Measurements from ENCODE around the gene ADARB2. TPM values are rescaled to one million over a fixed set of nuclear protein-coding genes. Genes with fewer than 3 reads are reported as not detected.

Gene ADARB2
- total RNA-seq, 2 experiments from 2014 or later = not detected

DNA sequence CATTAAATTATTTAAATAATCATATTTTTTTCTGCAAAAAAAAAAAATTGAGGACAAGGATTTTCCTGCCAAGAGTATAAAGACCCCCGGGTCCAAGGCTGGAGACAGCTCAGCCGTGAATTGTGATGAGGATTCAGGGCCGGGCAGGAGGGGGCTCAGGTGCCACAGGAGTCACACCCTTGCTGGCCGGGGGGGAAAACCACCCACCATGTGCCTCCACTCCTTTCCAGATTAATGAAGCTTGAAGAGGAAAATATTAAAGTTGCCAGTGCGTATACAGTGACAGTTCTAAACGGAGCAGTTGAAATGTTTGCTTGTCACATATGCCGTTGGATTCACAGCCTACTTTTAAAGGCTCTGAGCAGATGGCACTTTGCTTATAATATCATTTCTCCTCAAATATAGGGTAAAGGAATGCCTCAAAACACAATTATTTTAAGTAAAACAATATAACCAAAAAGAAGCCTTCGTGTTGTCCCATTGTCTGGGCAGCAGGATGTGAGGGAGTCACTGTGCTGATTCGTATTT lies 49.6 kb downstream of the ADARB2 start:
- ChIA-PET CTCF (no interaction called here), POLR2A (interaction anchor here (0.7 kb wide), 1 partner anchor 171 kb away, joined by 3 read pairs; no protein-coding TSS in a partner anchor)

DNA sequence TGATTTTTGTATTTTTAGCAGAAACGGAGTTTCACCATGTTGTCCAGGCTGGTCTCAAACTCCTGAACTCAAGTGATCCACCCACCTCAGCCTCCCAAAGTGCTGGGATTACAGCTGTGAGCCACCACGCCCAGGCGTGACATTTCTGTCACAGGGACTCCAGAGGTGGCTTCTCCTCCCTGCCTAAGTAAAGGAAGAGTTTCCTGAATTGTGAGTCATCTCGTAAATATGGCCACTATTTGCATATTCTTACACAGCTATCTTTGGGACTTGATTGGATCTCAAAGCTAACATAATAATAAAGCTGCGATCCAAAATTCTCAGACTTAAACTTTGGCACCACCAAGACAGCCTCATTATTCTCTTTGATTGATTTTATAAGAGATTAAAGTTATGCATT lies 50.1 kb downstream of the ADARB2 start:
- ChIA-PET CTCF (no interaction called here), POLR2A (interaction anchor here (0.7 kb wide), 1 partner anchor 171 kb away, joined by 3 read pairs; no protein-coding TSS in a partner anchor)

DNA sequence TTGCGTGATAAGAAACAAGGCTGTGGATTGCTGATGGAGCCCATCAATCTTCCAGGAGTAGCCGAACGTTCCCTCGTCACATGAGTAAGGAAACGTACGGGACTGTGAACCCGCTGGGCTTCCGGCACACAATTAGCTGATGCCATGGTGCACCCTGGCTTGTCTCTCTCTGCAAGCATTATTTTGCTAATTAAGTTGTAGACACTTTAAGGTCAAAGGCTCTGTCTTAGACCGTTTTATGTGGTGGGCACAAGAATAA lies 50.9 kb downstream of the ADARB2 start:
- ChIA-PET POLR2A (no interaction called here), CTCF (no interaction called here)

DNA sequence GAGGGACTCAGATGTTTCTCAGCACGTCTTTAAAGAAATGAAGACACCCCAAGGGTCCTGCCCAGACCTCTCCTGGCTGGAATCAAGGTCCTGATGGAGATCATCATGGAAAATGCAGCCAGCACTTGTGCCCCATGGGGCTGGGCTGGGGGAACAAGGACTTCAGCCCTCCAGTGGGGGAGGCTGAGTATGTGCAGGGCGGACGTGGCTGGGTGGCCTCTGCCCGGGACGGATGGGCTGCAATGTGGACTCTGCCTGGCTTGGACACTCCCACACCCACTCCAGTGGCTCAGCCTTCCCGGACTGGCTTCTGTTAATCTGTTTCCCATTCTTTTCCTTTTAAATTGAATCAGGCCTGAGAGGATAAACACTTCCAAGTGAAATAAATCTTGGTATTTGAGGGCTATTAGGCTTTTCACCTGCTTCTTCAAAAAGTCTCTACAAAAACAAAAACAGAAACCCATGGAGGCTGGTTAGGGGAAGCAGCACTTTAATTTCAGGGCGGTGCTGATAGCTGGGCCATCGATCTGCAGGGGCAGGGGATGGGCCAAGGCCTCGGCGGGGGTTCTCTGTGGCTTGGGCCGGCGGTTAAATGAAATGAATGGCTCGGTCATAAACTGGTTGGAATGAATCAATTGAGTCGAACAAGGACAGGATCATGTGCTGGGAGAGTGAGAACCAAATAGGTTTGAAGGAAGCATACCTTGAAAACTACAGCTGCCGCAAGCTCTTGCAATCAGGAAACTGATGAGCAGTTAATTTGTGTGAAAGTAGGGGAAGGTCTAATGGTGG lies 51.4 kb downstream of the ADARB2 start:
- ChIA-PET POLR2A (no interaction called here), CTCF (no interaction called here)

DNA sequence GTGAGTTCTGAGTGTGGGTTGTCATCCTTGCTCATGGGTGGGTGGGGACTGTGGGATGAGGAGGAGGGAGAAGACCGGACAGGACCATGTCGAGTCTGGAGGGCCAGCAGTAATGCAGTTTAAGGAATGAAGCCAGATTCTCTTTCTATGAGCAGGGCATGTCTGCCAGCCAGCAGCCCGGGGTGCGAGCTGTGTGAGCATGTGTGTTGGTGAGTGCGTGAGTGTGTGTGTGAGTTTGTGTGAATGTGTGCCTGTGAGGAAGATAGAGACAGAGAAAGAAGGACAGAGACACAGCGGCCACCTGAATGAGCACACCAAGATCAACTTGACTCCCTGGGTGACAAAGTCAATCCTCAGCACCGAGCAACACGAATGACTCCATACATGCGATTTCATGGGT lies 52.3 kb downstream of the ADARB2 start:
- ChIA-PET POLR2A (no interaction called here), CTCF (no interaction called here)

DNA sequence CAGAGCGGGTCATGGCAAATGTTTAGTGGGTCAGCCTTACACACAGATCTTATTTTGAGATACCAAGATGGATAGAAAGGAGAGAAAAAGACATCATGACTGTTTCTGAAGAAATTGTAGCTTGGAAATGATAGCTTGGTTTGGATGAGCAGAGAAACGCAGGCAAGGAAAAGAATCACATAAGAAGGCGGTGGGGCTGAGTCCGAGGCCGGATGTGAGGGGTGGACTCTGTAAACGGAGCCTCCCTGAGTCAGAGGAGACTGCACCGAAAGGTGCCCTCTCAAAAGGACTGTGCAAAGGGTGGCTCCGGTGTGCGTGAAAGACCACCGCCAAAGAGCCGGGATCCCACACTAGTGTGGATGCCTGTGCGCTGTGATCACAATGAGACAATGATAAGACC lies 53.7 kb downstream of the ADARB2 start:
- POLR2A ChIA-PET = no interaction called here
- CTCF ChIA-PET = no interaction called here

DNA sequence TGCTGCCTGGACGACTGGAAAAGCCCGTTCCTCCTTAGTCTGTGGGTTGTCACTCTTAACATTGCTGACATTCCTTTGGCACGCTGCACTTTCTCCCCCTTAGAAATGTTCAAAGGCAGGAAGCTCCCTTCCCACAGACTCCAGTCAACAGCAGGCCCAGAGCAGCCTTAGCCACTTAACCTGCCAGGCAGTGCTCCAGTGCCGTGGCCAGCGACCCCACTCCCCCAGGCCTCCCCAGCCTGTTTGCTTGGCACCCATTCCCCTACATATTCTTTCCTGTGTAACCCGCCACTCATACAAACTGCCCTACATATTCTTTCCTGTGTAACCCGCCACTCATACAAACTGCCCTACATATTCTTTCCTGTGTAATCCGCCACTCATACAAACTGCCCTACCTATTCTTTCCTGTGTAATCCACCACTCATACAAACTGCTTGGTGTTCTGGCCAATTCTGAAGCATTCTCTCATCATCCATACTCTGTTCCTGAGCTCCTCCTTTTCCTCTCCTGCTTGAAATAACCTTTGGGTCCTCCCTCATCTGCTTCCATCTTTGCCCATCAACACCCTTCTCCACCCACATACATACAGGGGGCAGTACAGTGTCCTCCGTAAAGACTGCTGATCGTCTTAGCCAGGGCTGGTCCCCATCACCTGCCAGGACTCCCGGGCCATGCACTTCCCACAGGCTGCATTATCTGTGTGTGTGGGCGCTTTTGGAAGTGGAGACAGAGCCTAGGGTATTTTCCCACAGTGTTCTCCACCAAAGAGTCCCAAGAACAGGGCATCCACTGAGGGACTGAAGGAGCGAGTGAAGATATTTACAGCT lies 57.3 kb downstream of the ADARB2 start:
- POLR2A ChIA-PET = no interaction called here
- CTCF ChIA-PET = no interaction called here

DNA sequence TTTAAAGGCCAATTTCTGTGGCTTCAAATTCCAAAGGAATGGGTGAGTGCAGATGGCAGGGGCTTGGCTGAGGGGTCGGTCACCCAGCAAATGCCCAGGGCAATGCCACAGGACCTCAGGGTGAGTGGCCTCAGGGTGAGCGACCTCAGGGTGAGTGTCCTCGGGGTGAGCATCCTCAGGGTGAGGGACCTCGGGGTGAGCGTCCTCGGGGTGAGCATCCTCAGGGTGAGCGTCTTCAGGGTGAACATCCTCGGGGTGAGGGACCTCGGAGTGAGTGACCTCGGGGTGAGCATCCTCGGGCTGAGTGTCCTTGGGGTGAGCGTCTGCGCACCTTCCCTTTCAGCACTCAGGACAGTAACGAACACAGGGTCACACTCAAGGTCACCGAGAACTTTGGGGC lies 59.2 kb downstream of the ADARB2 start:
- CTCF ChIA-PET = no interaction called here
- POLR2A ChIA-PET = no interaction called here

DNA sequence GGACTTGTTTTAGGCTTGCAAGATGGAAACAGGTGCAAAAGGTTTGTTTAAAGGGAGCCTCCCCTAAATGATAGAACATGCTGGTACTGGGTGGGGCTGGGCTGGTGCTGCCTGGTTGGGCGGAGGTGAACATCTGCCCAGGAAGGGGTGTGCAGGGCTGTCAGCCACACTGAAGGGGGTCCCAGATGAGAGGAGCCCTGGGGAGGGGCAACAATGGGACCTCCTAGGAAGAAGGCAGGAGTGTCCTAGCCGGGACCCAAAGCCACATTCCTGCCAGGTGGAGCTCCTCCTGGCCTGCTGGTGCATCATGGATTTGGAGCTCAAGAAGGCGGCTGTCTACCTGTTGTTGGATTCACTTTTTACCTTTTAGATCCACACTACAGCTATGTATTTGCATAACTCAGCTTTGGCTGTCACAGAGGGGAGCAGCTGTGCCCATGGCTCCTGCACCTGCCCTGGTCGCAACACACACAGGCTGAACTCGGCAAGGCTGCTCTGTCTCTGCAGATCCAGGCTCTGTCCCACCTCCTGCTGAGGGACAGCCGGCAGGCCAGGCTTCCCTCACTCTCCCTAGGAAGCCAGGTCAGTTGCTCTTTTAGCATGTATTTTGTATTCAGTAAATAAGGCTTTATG lies 59.9 kb downstream of the ADARB2 start:
- CTCF ChIA-PET = no interaction called here
- POLR2A ChIA-PET = no interaction called here

DNA sequence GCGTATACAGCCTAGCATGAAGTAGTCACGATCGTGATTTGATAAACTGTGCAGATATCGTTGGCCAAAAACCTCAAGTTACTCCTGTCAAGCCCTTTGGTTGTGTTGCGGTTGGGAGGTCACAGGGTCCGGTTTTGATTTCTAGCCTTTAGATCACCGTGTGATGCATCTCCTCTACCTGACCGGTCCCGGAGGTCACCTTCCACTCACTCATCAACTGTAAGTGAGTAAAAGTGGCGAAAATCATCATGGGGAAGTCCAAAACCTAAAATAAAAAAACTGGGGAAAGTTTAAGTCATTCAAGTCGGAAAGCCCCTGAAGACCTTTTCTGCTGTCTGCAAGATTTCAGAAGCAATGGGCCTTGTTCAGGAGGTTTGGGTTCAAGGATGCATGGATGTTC lies 62.8 kb downstream of the ADARB2 start:
- CTCF ChIA-PET = no interaction called here
- POLR2A ChIA-PET = no interaction called here

DNA sequence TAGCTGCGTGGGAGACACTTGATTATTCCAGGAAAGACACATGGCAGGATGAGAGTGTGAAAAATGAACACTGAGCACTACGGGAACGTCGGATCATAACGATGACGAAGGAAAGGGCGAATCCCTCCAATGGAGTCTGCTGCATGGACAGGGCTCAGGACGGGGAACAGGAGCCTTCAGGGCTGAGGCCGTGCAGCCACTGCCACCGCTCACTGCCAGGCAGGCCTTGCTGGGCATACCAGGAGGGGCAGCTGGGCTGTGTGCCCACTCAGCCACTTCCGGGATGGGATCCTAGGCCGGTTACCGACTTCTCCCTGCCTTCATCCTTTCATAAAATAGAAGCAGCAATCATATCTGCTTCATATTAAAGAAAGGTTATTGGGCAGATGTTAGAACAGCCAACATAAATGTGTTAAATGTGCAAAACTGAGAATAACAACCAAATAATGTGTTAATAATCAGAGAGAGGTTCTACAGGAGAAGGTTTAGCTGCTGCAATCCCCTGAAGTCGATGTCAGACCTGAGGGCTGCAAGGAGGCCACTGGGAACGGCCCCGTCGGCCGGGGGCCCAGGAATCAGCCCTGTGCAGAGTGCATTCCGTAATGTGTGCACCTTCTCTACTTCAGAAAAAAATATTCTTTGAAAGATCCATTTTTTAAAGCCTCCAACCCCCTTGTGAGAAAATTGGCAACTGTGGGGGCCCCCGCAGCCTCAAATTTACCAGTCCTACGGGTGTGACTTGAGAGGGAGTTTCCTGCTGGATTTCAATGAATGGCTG lies 63.6 kb downstream of the ADARB2 start:
- CTCF ChIA-PET = no interaction called here
- POLR2A ChIA-PET = no interaction called here

DNA sequence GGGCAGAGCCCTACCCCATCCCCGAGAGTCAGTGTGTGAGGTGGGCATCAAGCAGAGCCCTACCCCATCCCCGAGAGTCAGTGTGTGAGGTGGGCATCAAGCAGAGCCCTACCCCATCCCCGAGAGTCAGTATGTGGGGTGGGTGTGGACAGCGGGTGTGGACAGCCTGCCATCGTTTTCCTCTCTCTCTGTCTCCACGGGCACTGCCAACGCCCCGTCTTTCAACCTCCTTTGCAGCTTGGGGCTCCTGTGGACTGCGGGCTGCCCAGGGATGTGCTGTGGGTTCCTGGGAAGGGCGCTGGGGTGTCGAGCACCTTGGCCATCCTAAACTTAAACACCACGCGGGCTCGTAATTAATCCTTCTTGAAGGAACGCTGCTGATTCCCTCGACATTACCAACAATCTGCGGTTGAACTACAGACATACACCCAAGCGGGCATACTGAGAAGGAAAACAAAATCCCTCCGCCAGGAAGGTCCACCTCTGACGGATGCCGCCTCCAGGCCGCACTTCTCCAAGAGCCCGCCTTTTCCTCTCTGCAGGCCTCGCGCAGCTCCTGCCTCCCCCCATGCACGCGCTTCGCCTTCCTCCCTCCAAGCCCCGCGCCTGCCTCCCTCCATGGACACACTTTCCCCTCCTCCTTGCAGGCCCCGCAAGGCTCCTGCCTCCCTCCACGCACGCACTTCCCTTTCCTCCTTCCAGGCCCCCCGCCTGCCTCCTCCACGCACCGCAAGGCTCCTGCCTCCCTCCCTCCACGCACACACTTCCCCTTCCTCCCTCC lies 65.1 kb downstream of the ADARB2 start:
- ChIA-PET CTCF (no interaction called here), POLR2A (no interaction called here)

DNA sequence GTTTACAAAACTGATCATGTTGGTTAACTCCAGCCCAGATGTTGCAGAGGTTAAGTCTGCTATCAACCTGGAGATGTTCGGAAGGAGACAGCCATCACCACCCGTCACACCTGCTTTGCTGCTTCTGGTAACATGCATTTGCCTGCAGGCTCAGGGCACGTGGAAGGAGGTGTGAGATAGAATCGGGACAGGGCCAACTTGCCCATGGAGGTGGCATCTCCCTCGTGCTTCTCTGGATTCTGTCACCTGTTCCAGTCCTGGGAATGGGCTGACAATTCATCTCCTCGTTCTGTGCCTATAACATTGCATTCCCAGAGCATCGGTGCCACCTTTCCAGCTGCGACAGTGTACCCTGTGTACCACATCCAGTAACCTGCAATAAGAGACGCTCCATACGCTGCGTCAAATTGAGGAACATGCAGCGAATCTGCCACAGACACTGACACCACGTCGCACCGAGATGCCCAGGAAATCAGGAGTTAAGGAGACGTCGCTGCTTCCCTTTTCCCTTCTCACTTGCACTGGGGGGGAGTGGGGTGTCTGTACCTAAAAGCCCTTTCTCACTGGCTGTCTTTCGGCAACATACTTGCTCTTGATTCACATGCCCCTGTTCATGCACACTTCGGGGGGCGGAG lies 65.8 kb downstream of the ADARB2 start:
- CTCF ChIA-PET = no interaction called here

DNA sequence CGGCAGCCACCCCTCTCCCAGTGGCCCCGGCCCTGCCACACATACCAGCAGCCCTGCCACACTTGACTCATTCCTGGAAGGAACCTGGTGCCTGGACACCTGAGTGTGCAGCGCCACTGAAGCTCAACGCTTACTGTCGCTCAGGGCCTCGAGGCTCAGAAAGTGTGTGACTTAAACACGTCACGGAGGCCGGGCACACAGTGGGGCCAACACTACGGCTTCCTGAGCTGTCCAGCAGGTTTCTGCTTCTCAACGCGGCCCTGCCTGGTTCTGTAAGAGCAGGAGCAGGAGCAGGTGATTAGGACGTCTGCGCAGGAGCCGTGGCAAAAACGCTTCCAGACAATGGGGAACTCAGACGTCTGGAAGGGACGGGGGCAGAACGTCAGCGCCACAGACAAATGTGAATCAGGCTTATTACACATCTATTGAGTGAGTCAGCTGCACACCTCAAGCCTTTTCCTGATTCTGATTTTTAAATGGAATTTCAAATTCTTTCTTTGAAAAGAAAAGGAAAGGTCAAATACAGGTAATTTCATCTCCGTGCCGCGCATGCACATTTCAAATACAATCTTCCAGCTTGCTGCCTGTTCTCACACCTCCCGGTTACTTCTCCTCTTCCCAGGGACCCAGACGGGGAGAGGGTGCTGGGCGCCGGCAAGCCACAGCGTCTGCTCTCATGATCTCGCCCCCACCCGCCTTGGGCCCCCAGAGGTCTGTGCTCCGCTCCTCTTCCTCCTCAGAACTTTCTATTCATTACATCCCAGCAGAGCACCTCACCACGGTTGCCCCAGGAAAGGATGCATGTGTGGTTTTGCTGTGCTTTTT lies 66.6 kb downstream of the ADARB2 start:
- ChIA-PET POLR2A (no interaction called here), CTCF (no interaction called here)

More for the DNA sequence above, 65.8 kb downstream of the ADARB2 start:
- POLR2A ChIA-PET = no interaction called here

DNA sequence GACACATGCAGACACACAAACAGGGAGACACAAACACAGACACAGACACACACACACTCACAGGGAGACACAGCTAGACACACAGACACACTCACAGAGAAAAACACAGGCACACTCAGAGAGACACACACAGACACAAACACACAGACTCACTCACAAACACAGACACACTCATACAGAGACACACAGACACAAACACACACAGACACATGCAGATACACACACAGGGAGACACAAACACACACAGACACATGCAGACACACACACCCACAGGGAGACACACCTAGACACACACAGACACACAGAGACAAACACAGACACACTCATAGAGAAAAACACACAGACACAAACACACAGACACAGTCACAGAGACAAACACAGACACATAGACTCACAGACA lies 67.9 kb downstream of the ADARB2 start:
- CTCF ChIA-PET = no interaction called here
- POLR2A ChIA-PET = no interaction called here

DNA sequence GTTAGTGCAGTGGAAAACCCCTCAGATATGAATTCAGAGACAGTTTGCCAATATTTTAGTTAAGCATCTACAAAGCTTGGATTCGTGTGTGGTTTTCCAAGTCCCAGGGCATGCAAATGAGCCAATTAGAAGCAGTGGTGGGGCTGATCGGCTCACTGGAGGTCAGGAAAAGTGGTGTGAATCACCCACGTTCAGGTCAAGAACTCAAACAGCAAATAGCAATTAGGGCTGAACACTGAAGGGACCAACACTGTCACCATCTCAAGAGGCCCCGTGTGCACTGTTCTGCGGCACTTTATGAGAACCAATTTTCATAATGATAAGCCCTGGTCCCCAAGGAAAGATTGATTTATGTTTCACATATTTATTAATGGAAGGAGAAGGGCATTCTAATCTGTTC lies 68.9 kb downstream of the ADARB2 start:
- POLR2A ChIA-PET = no interaction called here

DNA sequence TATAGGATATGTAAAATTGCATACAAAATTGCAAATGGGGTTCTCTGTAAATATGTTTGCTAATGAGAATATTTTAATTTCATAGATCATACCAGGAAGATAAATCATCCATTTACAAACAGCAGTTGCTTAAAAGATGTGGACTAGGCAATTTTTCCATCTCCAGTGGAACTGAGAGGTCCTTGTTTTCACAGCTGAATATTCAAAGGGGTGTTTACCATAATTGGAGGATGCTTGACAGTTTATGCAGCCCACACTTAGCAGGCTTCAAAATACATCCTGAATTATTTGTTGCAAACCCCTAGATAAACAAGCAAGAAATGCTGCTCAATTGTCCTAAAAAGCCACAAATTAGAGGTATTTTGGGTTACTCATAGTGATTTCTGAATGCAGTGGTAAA lies 69.9 kb downstream of the ADARB2 start:
- ChIA-PET CTCF (no interaction called here), POLR2A (no interaction called here)

More for the DNA sequence above, 68.9 kb downstream of the ADARB2 start:
- CTCF ChIA-PET = no interaction called here

DNA sequence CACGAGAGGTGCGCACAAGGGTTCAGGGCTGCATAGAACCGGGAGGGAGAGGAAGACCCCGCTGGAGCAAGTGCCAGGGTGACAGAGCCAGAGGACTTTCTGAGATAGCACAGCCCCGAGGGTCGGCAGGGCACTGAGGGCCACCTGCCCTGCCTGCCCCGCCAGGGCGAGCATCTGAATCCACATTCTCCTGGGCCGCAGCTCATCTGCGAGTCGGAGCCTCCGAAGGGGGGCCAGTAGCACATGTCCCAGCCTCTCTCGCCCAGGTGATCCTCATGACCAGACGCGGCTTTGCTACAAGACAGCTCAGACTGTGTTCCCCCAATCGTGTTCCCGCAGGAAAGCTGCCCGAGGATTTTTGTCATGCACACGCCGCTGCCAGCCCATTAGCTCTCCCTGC lies 71.2 kb downstream of the ADARB2 start:
- ChIA-PET POLR2A (no interaction called here), CTCF (interaction anchor here (0.6 kb wide), 1 partner anchor 656 kb away, joined by 3 read pairs; no protein-coding TSS in a partner anchor)

All from activated CD8-positive, alpha-beta memory T cell treated with anti-CD3 and anti-CD28 coated beads for 36 hours (primary cell).